GM19035 (cell line): ENCODE data around the gene CSRP3.

Experiments
- ATAC-seq: cut with Tn5 transposase; IDR thresholded peaks from one replicate; pipeline ENCODE4 v1.9.1; 2021; ENCODE audit not compliant: unreplicated experiment

CSRP3 gene

DNA sequence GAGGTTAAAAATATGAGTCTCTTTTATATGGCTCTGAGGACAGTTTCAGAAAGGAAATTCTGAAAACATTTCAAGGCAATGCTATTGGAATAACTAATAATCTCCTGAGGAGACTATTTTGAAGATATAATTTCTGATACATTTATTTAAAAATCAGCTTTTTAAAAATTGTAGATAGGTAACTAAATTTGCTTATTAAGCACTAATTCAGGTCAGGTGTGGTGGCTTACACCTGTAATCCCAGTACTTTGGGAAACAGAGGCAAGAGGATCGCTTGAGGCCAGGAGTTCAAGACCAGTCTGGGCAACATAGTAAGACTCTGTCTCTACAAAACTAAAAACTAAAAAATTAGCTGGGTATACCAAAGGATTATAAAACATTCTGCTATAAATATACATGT lies 67.8 kb downstream of the CSRP3 start:
- no peak for ATAC-seq
